Dermis blood vessel endothelial cell (primary cell): Measurements from ENCODE around the gene CEP85. TPM values are rescaled to one million over a fixed set of nuclear protein-coding genes. Genes with fewer than 3 reads are reported as not detected.

Experiments
- DNase-seq: peaks from one replicate; pipeline ENCODE4 v3.0.0; 2010
- total RNA-seq: library from RNA; depleted of rRNA; stranded (reverse); fragments of >200 nt; gene quantifications from 2 replicates; pipeline ENCODE4 v1.2.3, GENCODE V29; 2014

Gene CEP85
- total RNA-seq, 1 donor from 2014 or later, result 10.2 TPM

GRCh38 chr1:26317612-26318337 lies 83.8 kb downstream of the CEP85 start, which contains the start of gene CD52:
CD52 (plus strand) TSS chr1:26317958; CDS start chr1:26318018, 60 bp downstream.
- no peak for DNase-seq

GRCh38 chr1:26318338-26319064 lies 84.5 kb downstream of the CEP85 start:
- no peak for DNase-seq

GRCh38 chr1:26320896-26321295 lies 86.9 kb downstream of the CEP85 start:
- no peak for DNase-seq

- peak; percentile 90 for DNase-seq
These were observed 87.5 kb downstream of the CEP85 start for GRCh38 chr1:26321315-26322041.

- no peak for DNase-seq
These were observed 88.0 kb downstream of the CEP85 start for GRCh38 chr1:26322042-26322331.

GRCh38 chr1:26323382-26323781 lies 89.4 kb downstream of the CEP85 start:
- DNase-seq, result no peak

- no peak for DNase-seq
These were observed 90.5 kb downstream of the CEP85 start for GRCh38 chr1:26324550-26324949.

GRCh38 chr1:26327956-26328362 lies 94.0 kb downstream of the CEP85 start:
- DNase-seq, result no peak

Other genes with a start within 250 kb of the CEP85 start
- 14.1 and 31.7 TPM in 2 replicates for gene PAFAH2, start 236.1 kb upstream of the CEP85 start, total RNA-seq
- not detected in 2 replicates for gene EXTL1, start 212.4 kb upstream of the CEP85 start, total RNA-seq
- not detected in 2 replicates for gene SLC30A2, start 188.1 kb upstream of the CEP85 start, total RNA-seq
- gene TRIM63, start 166.6 kb upstream of the CEP85 start, total RNA-seq, result not detected in 2 replicates
- gene PDIK1L, start 122.4 kb upstream of the CEP85 start, total RNA-seq, result 6.7 and 8.2 TPM in 2 replicates
- gene FAM110D, start 75.1 kb upstream of the CEP85 start, total RNA-seq, result 11.6 and 12.9 TPM in 2 replicates
- gene C1orf232, start 65.2 kb upstream of the CEP85 start, total RNA-seq, result not detected in 2 replicates
- 8.0 and 25.0 TPM in 2 replicates for gene ZNF593, start 64.3 kb upstream of the CEP85 start, total RNA-seq
- gene ZNF593OS, start 62.4 kb upstream of the CEP85 start, total RNA-seq, result not detected in 2 replicates
- gene CNKSR1, start 56.7 kb upstream of the CEP85 start, total RNA-seq, result 0.14 TPM in 1 of 2 replicates, not detected in the other
- gene CATSPER4, start 43.6 kb upstream of the CEP85 start, total RNA-seq, result not detected in 2 replicates
- gene SH3BGRL3, start 45.9 kb downstream of the CEP85 start, total RNA-seq, result 10.4 and 23.8 TPM in 2 replicates
- gene UBXN11, start 72.4 kb downstream of the CEP85 start, total RNA-seq, result 2.3 and 3.6 TPM in 2 replicates
- gene CD52, start 83.8 kb downstream of the CEP85 start, total RNA-seq, result not detected in 2 replicates
- 0.70 TPM in 1 of 2 replicates, not detected in the other for gene CRYBG2, start 119.9 kb downstream of the CEP85 start, total RNA-seq
- not detected in 2 replicates for gene ZNF683, start 138.6 kb downstream of the CEP85 start, total RNA-seq
- gene LIN28A, start 176.6 kb downstream of the CEP85 start, total RNA-seq, result not detected in 2 replicates
- 44.9 and 64.5 TPM in 2 replicates for gene DHDDS, start 198.1 kb downstream of the CEP85 start, total RNA-seq
- 99.9 and 301 TPM in 2 replicates for gene HMGN2, start 238.2 kb downstream of the CEP85 start, total RNA-seq